Trophoblast cell (in vitro differentiated cells and primary cell): ENCODE results near the gene TBX6. TPM values are rescaled to one million over a fixed set of nuclear protein-coding genes. Genes with fewer than 3 reads are reported as not detected.

Experiments used
- DNase-seq, 2 donors: peaks; one replicate each; pipeline ENCODE4 v3.0.0-alpha.2; 2016
- H2AFZ ChIP-seq: 2 replicates; pipeline ENCODE4 v1.6.1; 2013; ENCODE audit warnings: low read length, moderate library complexity, mild to moderate bottlenecking; ENCODE audit not compliant: insufficient read depth, poor library complexity
- H2AK5ac ChIP-seq: 2 replicates; pipeline ENCODE4 v1.6.1; 2013; ENCODE audit warnings: mild to moderate bottlenecking, low read length
- H2BK120ac ChIP-seq: 2 replicates; pipeline ENCODE4 v1.6.1; 2013; ENCODE audit warnings: low read length, mild to moderate bottlenecking, moderate library complexity; ENCODE audit not compliant: insufficient read depth, poor library complexity
- H2BK12ac ChIP-seq: 2 replicates; pipeline ENCODE4 v1.6.1; 2013; ENCODE audit warnings: mild to moderate bottlenecking, low read length, moderate library complexity
- H2BK5ac ChIP-seq: 2 replicates; pipeline ENCODE4 v1.6.1; 2013; ENCODE audit warnings: low read length, low read depth, moderate library complexity, mild to moderate bottlenecking; ENCODE audit not compliant: poor library complexity
- H3K14ac ChIP-seq: 2 replicates; pipeline ENCODE4 v1.6.1; 2013; ENCODE audit warnings: mild to moderate bottlenecking, low read length
- H3K18ac ChIP-seq: 2 replicates; pipeline ENCODE4 v1.6.1; 2013; ENCODE audit warnings: mild to moderate bottlenecking, low read length
- H3K23ac ChIP-seq: 2 replicates; pipeline ENCODE4 v1.6.1; 2013; ENCODE audit warnings: low read length
- H3K27ac ChIP-seq: 2 replicates; pipeline ENCODE4 v1.5.1; 2013; ENCODE audit warnings: low read depth, mild to moderate bottlenecking, inconsistent platforms, low read length, moderate library complexity
- H3K27me3 ChIP-seq: 2 replicates; pipeline ENCODE4 v1.6.1; 2013; ENCODE audit warnings: inconsistent platforms, mild to moderate bottlenecking, low read length, moderate library complexity; ENCODE audit not compliant: insufficient read depth
- H3K36me3 ChIP-seq, 2 experiments: 1 replicate in 1 of 2; 2 replicates in 1 of 2; pipeline ENCODE4 v1.6.1; 2013; ENCODE audit warnings: low read length in 2 of 2, mild to moderate bottlenecking in 2 of 2, moderate library complexity in 1 of 2; ENCODE audit not compliant: insufficient read depth in 2 of 2, control insufficient read depth in 1 of 2
- H3K4ac ChIP-seq: 2 replicates; pipeline ENCODE4 v1.6.1; 2013; ENCODE audit warnings: low read depth, mild to moderate bottlenecking, low read length, moderate library complexity
- H3K4me1 ChIP-seq, 2 experiments: 1 replicate in 1 of 2; 2 replicates in 1 of 2; pipeline ENCODE4 v1.6.1; 2013; ENCODE audit warnings: low read length in 2 of 2, mild to moderate bottlenecking in 2 of 2, moderate library complexity in 1 of 2; ENCODE audit not compliant: insufficient read depth in 2 of 2, control insufficient read depth in 1 of 2
- H3K4me2 ChIP-seq: 2 replicates; pipeline ENCODE4 v1.6.1; 2013; ENCODE audit warnings: inconsistent platforms, mild to moderate bottlenecking, low read length, moderate library complexity
- H3K4me3 ChIP-seq: 2 replicates; pipeline ENCODE4 v1.5.1; 2013; ENCODE audit warnings: mild to moderate bottlenecking, low read depth, low read length, inconsistent platforms
- H3K79me1 ChIP-seq: one replicate; pipeline ENCODE4 v1.6.1; 2013; ENCODE audit warnings: low read length
- H3K79me2 ChIP-seq: 2 replicates; pipeline ENCODE4 v1.6.1; 2013; ENCODE audit warnings: low read length, mild to moderate bottlenecking; ENCODE audit not compliant: control insufficient read depth, insufficient read depth, poor library complexity
- H3K9ac ChIP-seq: 2 replicates; pipeline ENCODE4 v1.6.1; 2013; ENCODE audit warnings: mild to moderate bottlenecking, low read length
- H3K9me3 ChIP-seq: 2 replicates; pipeline ENCODE4 v1.6.1; 2013; ENCODE audit warnings: low read depth, mild to moderate bottlenecking, control low read depth, inconsistent platforms, low read length; ENCODE audit not compliant: insufficient read depth
- H4K12ac ChIP-seq: 2 replicates; pipeline ENCODE4 v1.6.1; 2013; ENCODE audit warnings: low read depth, mild to moderate bottlenecking, low read length, moderate library complexity
- H4K8ac ChIP-seq: 2 replicates; pipeline ENCODE4 v1.6.1; 2013; ENCODE audit warnings: low read depth, mild to moderate bottlenecking, low read length, moderate library complexity
- H4K91ac ChIP-seq: one replicate; pipeline ENCODE4 v1.6.1; 2013; ENCODE audit warnings: low read depth, mild to moderate bottlenecking, low read length, moderate library complexity
- WGBS: extraction: QIAGEN DNeasy Blood & Tissue Kit; methylation state at CpG from one replicate; pipeline ENCODE4 v1.1.7; 2013; ENCODE audit warnings: missing lambda C conversion rate; ENCODE audit not compliant: insufficient read length, insufficient coverage; ENCODE audit errors: extremely low coverage; 5-methylcytosine and 5-hydroxymethylcytosine counted together
- polyA plus RNA-seq: library from polyadenylated mRNA; stranded (reverse); fragments of 200-250 nt; gene quantifications from 2 replicates; pipeline ENCODE4 v1.2.3, GENCODE V29; 2013

The TBX6 gene
- polyA plus RNA-seq: 0.74 and 0.90 TPM in 2 replicates

DNA sequence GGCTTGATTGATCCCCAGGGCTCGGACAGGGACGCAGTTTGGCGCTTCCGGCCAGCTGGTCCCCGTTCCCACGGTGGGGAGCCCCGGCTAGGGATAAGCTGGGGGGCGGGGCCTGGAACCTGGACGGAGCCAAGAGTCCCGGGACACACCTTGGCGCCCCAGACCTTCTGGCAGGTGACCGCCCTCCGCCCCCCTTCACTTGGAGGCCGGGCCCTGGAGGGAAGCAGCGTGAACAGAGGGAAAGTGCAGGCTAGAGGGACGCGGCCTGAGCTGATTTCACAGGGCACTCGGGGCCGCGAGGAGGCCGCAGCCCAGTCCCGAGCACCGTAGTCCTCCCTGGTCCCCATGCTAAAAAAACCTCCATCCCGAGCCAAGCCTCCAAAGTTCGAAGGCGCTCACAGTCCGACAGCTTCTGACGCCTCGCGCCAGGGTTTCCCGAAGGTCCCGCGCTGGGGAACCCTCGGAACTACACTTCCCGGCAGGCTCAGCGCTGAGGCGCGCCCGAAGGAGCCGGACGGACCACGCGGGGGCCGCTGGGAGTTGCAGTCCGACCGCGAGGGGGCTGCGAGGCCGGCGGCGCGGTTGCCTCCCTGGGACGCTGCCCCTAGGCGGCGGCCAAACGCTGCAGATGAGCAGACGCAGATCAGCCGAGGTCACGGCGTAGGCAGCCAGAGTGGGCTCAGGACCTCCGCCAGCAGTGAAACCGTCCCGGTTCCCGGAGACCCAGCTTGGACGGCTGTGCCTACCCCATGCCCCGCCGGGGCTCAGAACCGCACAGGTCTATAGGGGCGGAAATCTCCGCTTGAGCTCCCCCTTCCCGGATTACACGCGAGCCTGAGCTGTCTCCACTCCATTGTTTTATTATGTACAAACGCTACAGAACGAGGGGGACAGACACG, at the start of gene TBX6:
Gene TBX6, minus strand, starts transcription at position 451 of the 899 bp plus-strand sequence. CDS start 731 bp downstream, outside the sequence.
- peak; percentile 94 to 98 for DNase-seq
- peak within 1 kb of the TSS; percentile 97 for H3K4me2 ChIP-seq
- H3K4me1 ChIP-seq: peaks cover 34 to 44% of the 10 kb centered on the region in 2 experiments
- peak within 1 kb of the TSS; percentile 92 for H4K91ac ChIP-seq
- peak within 1 kb of the TSS; percentile 78 for H3K14ac ChIP-seq
- H3K18ac ChIP-seq: peak within 1 kb of the TSS; percentile 80
- H3K36me3 ChIP-seq: peaks cover 3 to 5% of the 10 kb centered on the region in 2 experiments
- peak within 1 kb of the TSS; percentile 82 for H4K12ac ChIP-seq
- H3K4ac ChIP-seq: peak within 1 kb of the TSS; percentile 24
- peak within 1 kb of the TSS; percentile 58 for H2BK120ac ChIP-seq
- peak within 1 kb of the TSS; percentile 73 for H3K9ac ChIP-seq
- H2BK5ac ChIP-seq: peak within 1 kb of the TSS; percentile 52
- H3K79me1 ChIP-seq: peaks cover 33% of the 10 kb centered on the region
- H2AFZ ChIP-seq: peak within 1 kb of the TSS; percentile 83
- no peaks in the 10 kb centered on the region for H3K27me3 ChIP-seq
- H3K27ac ChIP-seq: peak within 1 kb of the TSS; percentile 86
- H4K8ac ChIP-seq: peak within 1 kb of the TSS; percentile 88
- peaks cover 9% of the 10 kb centered on the region for H3K9me3 ChIP-seq
- peak within 1 kb of the TSS; percentile 81 for H2AK5ac ChIP-seq
- H2BK12ac ChIP-seq: peak within 1 kb of the TSS; percentile 89
- no peak within 1 kb of the TSS for H3K23ac ChIP-seq
- H3K4me3 ChIP-seq: peak within 1 kb of the TSS; percentile 66
- no CpG with 5 or more reads among the region's 76 CpGs for WGBS
- peaks cover 12% of the 10 kb centered on the region for H3K79me2 ChIP-seq

GRCh38 chr16:30139583-30140481, 48.1 kb upstream of the TBX6 start:
- H2BK12ac ChIP-seq: no peak overlapping the region
- no peaks in the 10 kb centered on the region for H3K36me3 ChIP-seq
- H2AK5ac ChIP-seq: no peak overlapping the region
- no peak overlapping the region for H2BK120ac ChIP-seq
- no peak overlapping the region for H3K18ac ChIP-seq
- H3K4me1 ChIP-seq: no peaks in the 10 kb centered on the region
- no peak overlapping the region for H3K27ac ChIP-seq
- H2AFZ ChIP-seq: no peak overlapping the region
- H3K79me1 ChIP-seq: no peaks in the 10 kb centered on the region
- no peak overlapping the region for H4K8ac ChIP-seq
- no peaks in the 10 kb centered on the region for H3K9me3 ChIP-seq
- H3K27me3 ChIP-seq: no peaks in the 10 kb centered on the region
- no peak overlapping the region for H3K14ac ChIP-seq
- H4K12ac ChIP-seq: no peak overlapping the region
- no CpG with 5 or more reads among the region's 13 CpGs for WGBS
- H2BK5ac ChIP-seq: no peak overlapping the region
- H3K4ac ChIP-seq: no peak overlapping the region
- H3K23ac ChIP-seq: no peak overlapping the region
- H3K4me2 ChIP-seq: no peak overlapping the region
- no peak for DNase-seq
- no peak overlapping the region for H4K91ac ChIP-seq
- H3K79me2 ChIP-seq: no peaks in the 10 kb centered on the region
- H3K9ac ChIP-seq: no peak overlapping the region
- H3K4me3 ChIP-seq: no peak overlapping the region

DNA sequence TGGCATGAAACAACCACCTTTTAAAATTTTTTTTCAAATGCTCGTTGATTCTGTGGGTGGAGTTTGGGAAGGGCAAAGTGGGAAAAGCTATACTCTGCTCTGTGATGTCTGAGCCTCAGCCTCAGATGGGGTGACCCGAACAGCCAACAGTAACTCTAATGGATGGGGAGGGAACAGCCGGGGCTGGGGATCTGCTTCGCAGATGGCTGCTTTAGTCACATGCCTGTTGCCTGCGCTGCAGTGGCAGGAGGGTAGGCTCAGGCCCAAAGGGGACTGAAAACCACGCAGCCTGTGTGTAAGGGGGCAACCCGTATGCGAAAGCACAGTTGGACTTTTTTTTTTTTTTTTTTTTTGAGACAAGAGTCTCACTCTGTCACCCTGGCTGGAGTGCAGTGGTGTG, 46.2 kb upstream of the TBX6 start:
- DNase-seq: no peak
- Histone ChIP-seq H3K27me3 (no peaks in the 10 kb centered on the region), H4K12ac (no peak overlapping the region), H3K14ac (no peak overlapping the region), H3K4me3 (no peak overlapping the region), H3K36me3 (no peaks in the 10 kb centered on the region), H3K79me2 (no peaks in the 10 kb centered on the region), H3K4ac (no peak overlapping the region), H3K23ac (no peak overlapping the region), H2AK5ac (no peak overlapping the region), H4K8ac (no peak overlapping the region), H2BK120ac (no peak overlapping the region), H2BK12ac (no peak overlapping the region), H3K9me3 (no peaks in the 10 kb centered on the region), H3K79me1 (no peaks in the 10 kb centered on the region), H2AFZ (no peak overlapping the region), H3K9ac (no peak overlapping the region), H2BK5ac (no peak overlapping the region), H4K91ac (no peak overlapping the region), H3K4me2 (no peak overlapping the region), H3K27ac (no peak overlapping the region), H3K4me1 (no peaks in the 10 kb centered on the region), H3K18ac (no peak overlapping the region)
- no CpG with 5 or more reads among the region's 8 CpGs for WGBS

- Histone ChIP-seq H3K4me2 (no peak overlapping the region), H3K9me3 (no peaks in the 10 kb centered on the region), H4K8ac (no peak overlapping the region), H3K4me3 (no peak overlapping the region), H2AK5ac (no peak overlapping the region), H2BK12ac (no peak overlapping the region), H3K79me2 (no peaks in the 10 kb centered on the region), H3K27me3 (no peaks in the 10 kb centered on the region), H3K4me1 (no peaks in the 10 kb centered on the region), H2AFZ (no peak overlapping the region), H3K79me1 (no peaks in the 10 kb centered on the region), H3K27ac (no peak overlapping the region), H2BK5ac (no peak overlapping the region), H3K4ac (no peak overlapping the region), H3K23ac (no peak overlapping the region), H3K18ac (no peak overlapping the region), H3K14ac (no peak overlapping the region), H3K9ac (no peak overlapping the region), H4K91ac (no peak overlapping the region), H3K36me3 (no peaks in the 10 kb centered on the region), H4K12ac (no peak overlapping the region), H2BK120ac (no peak overlapping the region)
- no peak for DNase-seq
- WGBS: no CpG with 5 or more reads among the region's 11 CpGs
These were observed 45.4 kb upstream of the TBX6 start for GRCh38 chr16:30136971-30137605.
